Stomach (tissue), 4 donors: ENCODE results near the gene SLC27A6.

Experiments
- CTCF ChIP-seq, 7 experiments: fragments of 450-650 bp in 4 of 7; fragments of 200-600 bp in 3 of 7; sonication (generic) in 3 of 7; IDR thresholded peaks; one replicate each; pipeline ENCODE4 v1.5.1; 2016 to 2019; ENCODE audit warnings: antibody characterized with exemption in 7 of 7, control low read depth in 2 of 7, mild to moderate bottlenecking in 1 of 7
- EP300 ChIP-seq: sonication (generic); formaldehyde crosslinking; IDR thresholded peaks from one replicate; pipeline ENCODE4 v1.6.1; 2017; ENCODE audit warnings: antibody characterized with exemption
- POLR2A ChIP-seq, 4 donors: fragments of 450-650 bp; IDR thresholded peaks; one replicate each; pipeline ENCODE4 v1.6.1; 2016; ENCODE audit warnings: antibody characterized with exemption in 4 of 4, control low read depth in 2 of 4, mild to moderate bottlenecking in 1 of 4, moderate library complexity in 1 of 4

- TF ChIP-seq CTCF (IDR thresholded peaks at IDR 0.05) (no peak), EP300 (no peak), POLR2A (IDR thresholded peaks at IDR 0.05) (no peak)
Observed at GRCh38 chr5:128966375-128966774, 1.1 kb downstream of the SLC27A6 start.
